ENCODE measurements around the gene HPCAL1. TPM values are rescaled to one million over a fixed set of nuclear protein-coding genes. Genes with fewer than 3 reads are reported as not detected.

Gene HPCAL1
- total RNA-seq, 4 donors from 2014 or later, result 34.5 to 54.2 (median 41.3) TPM

- intact Hi-C loops (cut with DNase I), result no loop called here
- Histone ChIP-seq H3K9me3 (no peaks in the 10 kb centered on the region), H3K4me3 (no peak overlapping the region), H3K27me3 (no peaks in the 10 kb centered on the region), H3K36me3 (peaks cover 11 to 81% (median 68%) of the 10 kb centered on the region in 4 donors), H3K27ac (replicated peaks in 1 of 4) (no peak overlapping the region), H3K4me1 (peaks cover 0 to 11% (median 9%) of the 10 kb centered on the region in 4 donors)
- 93% methylated on average over 10 of the region's 24 CpGs for WGBS
- no peak for DNase-seq (ENCODE audit: extremely low spot score)
- TF ChIP-seq POLR2A (IDR thresholded peaks at IDR 0.05; ENCODE audit: low read depth), result no peak
- TF ChIP-seq CTCF (IDR thresholded peaks at IDR 0.05), result no peak
- TF ChIP-seq EP300 (IDR thresholded peaks at IDR 0.05), result no peak
- no peak for TF ChIP-seq POLR2AphosphoS5 (IDR thresholded peaks at IDR 0.05)
Observed at GRCh38 chr2:10422732-10423399, 120.2 kb downstream of the HPCAL1 start.

- DNase-seq (ENCODE audit: extremely low spot score), result no peak
- Histone ChIP-seq H3K27ac (replicated peaks in 1 of 4) (no peak overlapping the region), H3K4me3 (no peak overlapping the region), H3K36me3 (peaks cover 11 to 86% (median 69%) of the 10 kb centered on the region in 4 donors), H3K9me3 (no peaks in the 10 kb centered on the region), H3K27me3 (no peaks in the 10 kb centered on the region), H3K4me1 (peaks cover 0 to 16% (median 15%) of the 10 kb centered on the region in 4 donors)
- intact Hi-C loops (cut with DNase I), result no loop called here
- 93% methylated on average over 5 of the region's 6 CpGs for WGBS
- TF ChIP-seq EP300 (IDR thresholded peaks at IDR 0.05) (no peak), POLR2AphosphoS5 (IDR thresholded peaks at IDR 0.05) (no peak), CTCF (IDR thresholded peaks at IDR 0.05) (no peak), POLR2A (IDR thresholded peaks at IDR 0.05; ENCODE audit: low read depth) (no peak)
Observed at GRCh38 chr2:10423400-10423774, 120.7 kb downstream of the HPCAL1 start.

- H3K9me3 ChIP-seq, result no peaks in the 10 kb centered on the region
- H3K4me1 ChIP-seq, result peaks cover 0 to 18% (median 16%) of the 10 kb centered on the region in 4 donors
- 88% methylated on average over 11 of the region's 11 CpGs for WGBS
- H3K36me3 ChIP-seq, result peaks cover 11 to 87% (median 70%) of the 10 kb centered on the region in 4 donors
- H3K4me3 ChIP-seq, result no peak overlapping the region
- intact Hi-C loops (cut with DNase I), result no loop called here
- H3K27ac ChIP-seq (replicated peaks in 1 of 4), result no peak overlapping the region
- no peaks in the 10 kb centered on the region for H3K27me3 ChIP-seq
- TF ChIP-seq EP300 (IDR thresholded peaks at IDR 0.05) (no peak), CTCF (IDR thresholded peaks at IDR 0.05) (no peak), POLR2AphosphoS5 (IDR thresholded peaks at IDR 0.05) (no peak), POLR2A (IDR thresholded peaks at IDR 0.05; ENCODE audit: low read depth) (no peak)
- DNase-seq (ENCODE audit: extremely low spot score), result no peak
Observed at GRCh38 chr2:10424051-10424450, 121.3 kb downstream of the HPCAL1 start.

GRCh38 chr2:10424916-10425505, 122.3 kb downstream of the HPCAL1 start:
- WGBS, result 90% methylated on average over 3 of the region's 8 CpGs
- Histone ChIP-seq H3K36me3 (peaks cover 11 to 79% (median 64%) of the 10 kb centered on the region in 4 donors), H3K27me3 (no peaks in the 10 kb centered on the region), H3K27ac (replicated peaks in 1 of 4) (no peak overlapping the region), H3K9me3 (no peaks in the 10 kb centered on the region), H3K4me1 (peaks cover 0 to 18% (median 16%) of the 10 kb centered on the region in 4 donors), H3K4me3 (no peak overlapping the region)
- no peak for DNase-seq (ENCODE audit: extremely low spot score)
- TF ChIP-seq EP300 (IDR thresholded peaks at IDR 0.05) (no peak), CTCF (IDR thresholded peaks at IDR 0.05) (no peak), POLR2A (IDR thresholded peaks at IDR 0.05; ENCODE audit: low read depth) (no peak), POLR2AphosphoS5 (IDR thresholded peaks at IDR 0.05) (no peak)
- intact Hi-C loops (cut with DNase I), result no loop called here
